Stimulated activated CD4-positive, alpha-beta T cell treated with anti-CD3 and anti-CD28 coated beads, Interleukin-12 subunit alpha, Interleukin-12 subunit beta, amount 100 ng/mL, for 48 hours (primary cell): ENCODE measurements around the gene GOLGA2.

Source experiments
- DNase-seq, 3 donors: peaks; one replicate each; pipeline ENCODE4 v3.0.0-alpha.2; 2020; ENCODE audit warnings: low read depth in 2 of 3, low spot score in 1 of 3

GOLGA2 gene

GRCh38 chr9:128257086-128257825, 18.6 kb downstream of the GOLGA2 start:
- no peak for DNase-seq

GRCh38 chr9:128254855-128255759, 20.7 kb downstream of the GOLGA2 start:
- peak in 2 of 3 donors; percentile 38 to 49 for DNase-seq

- DNase-seq, result no peak
Measured at GRCh38 chr9:128254362-128254761, 21.4 kb downstream of the GOLGA2 start.

- DNase-seq, result no peak
Measured at GRCh38 chr9:128253991-128254346, 21.8 kb downstream of the GOLGA2 start.

- DNase-seq, result no peak
Measured at GRCh38 chr9:128253140-128253990, 22.4 kb downstream of the GOLGA2 start.

- DNase-seq, result no peak
Measured at GRCh38 chr9:128252317-128253139, 23.3 kb downstream of the GOLGA2 start.

GRCh38 chr9:128251732-128252100, 24.1 kb downstream of the GOLGA2 start:
- DNase-seq, result no peak

GRCh38 chr9:128250839-128251731, 24.7 kb downstream of the GOLGA2 start:
- no peak for DNase-seq

- peak; percentile 96 to 100 (median 97) for DNase-seq
Measured at GRCh38 chr9:128249908-128250838, 25.6 kb downstream of the GOLGA2 start.

GRCh38 chr9:128249558-128249907, 26.3 kb downstream of the GOLGA2 start:
- DNase-seq, result no peak

- no peak for DNase-seq
Measured at GRCh38 chr9:128247226-128247803, 28.5 kb downstream of the GOLGA2 start.

GRCh38 chr9:128246471-128246870, 29.3 kb downstream of the GOLGA2 start:
- DNase-seq, result no peak

GRCh38 chr9:128245421-128246151, 30.2 kb downstream of the GOLGA2 start:
- DNase-seq, result no peak

- no peak for DNase-seq
Measured at GRCh38 chr9:128244837-128245231, 31.0 kb downstream of the GOLGA2 start.

- DNase-seq, result no peak
Measured at GRCh38 chr9:128244091-128244836, 31.5 kb downstream of the GOLGA2 start.

- DNase-seq, result no peak
Measured at GRCh38 chr9:128243215-128244018, 32.4 kb downstream of the GOLGA2 start.
